H9 (cell line): ENCODE results near the gene CD86. TPM values are rescaled to one million over a fixed set of nuclear protein-coding genes. Genes with fewer than 3 reads are reported as not detected.

Source experiments
- DNase-seq: peaks from one replicate; pipeline ENCODE4 v3.0.0-alpha.2; 2017
- H2AFZ ChIP-seq: one replicate; pipeline ENCODE4 v1.6.1; 2013; ENCODE audit warnings: mild to moderate bottlenecking, low read length, control low read depth, moderate library complexity
- H2AK5ac ChIP-seq: 2 replicates; pipeline ENCODE4 v1.6.1; 2013; ENCODE audit warnings: low read length, control low read depth, mixed read lengths; ENCODE audit not compliant: insufficient read length
- H2BK120ac ChIP-seq: one replicate; pipeline ENCODE4 v1.6.1; 2013; ENCODE audit warnings: low read depth, mild to moderate bottlenecking, low read length, control low read depth, inconsistent platforms; ENCODE audit not compliant: poor library complexity, severe bottlenecking
- H2BK12ac ChIP-seq: 2 replicates; pipeline ENCODE4 v1.6.1; 2013; ENCODE audit warnings: low read length, control low read depth, mixed read lengths, low read depth; ENCODE audit not compliant: insufficient read length
- H2BK15ac ChIP-seq: 2 replicates; pipeline ENCODE4 v1.6.1; 2013; ENCODE audit warnings: low read depth, low read length, control low read depth
- H2BK20ac ChIP-seq: one replicate; pipeline ENCODE4 v1.6.1; 2013; ENCODE audit warnings: low read depth, mild to moderate bottlenecking, low read length, control low read depth, inconsistent platforms; ENCODE audit not compliant: poor library complexity, severe bottlenecking
- H2BK5ac ChIP-seq: 2 replicates; pipeline ENCODE4 v1.6.1; 2013; ENCODE audit warnings: low read length, control low read depth, mixed read lengths; ENCODE audit not compliant: insufficient read length
- H3K14ac ChIP-seq: 2 replicates; pipeline ENCODE4 v1.6.1; 2013; ENCODE audit warnings: low read length, control low read depth; ENCODE audit not compliant: insufficient read depth
- H3K18ac ChIP-seq: 2 replicates; pipeline ENCODE4 v1.6.1; 2013; ENCODE audit warnings: low read depth, mild to moderate bottlenecking, mixed read lengths, low read length, control low read depth; ENCODE audit not compliant: insufficient read length
- H3K23ac ChIP-seq: 2 replicates; pipeline ENCODE4 v1.6.1; 2013; ENCODE audit warnings: low read length, control low read depth, mixed read lengths, low read depth; ENCODE audit not compliant: insufficient read length
- H3K23me2 ChIP-seq: 2 replicates; pipeline ENCODE4 v1.6.1; 2013; ENCODE audit warnings: low read depth, mild to moderate bottlenecking, mixed read lengths, low read length, control low read depth; ENCODE audit not compliant: insufficient read length, poor library complexity, severe bottlenecking
- H3K27ac ChIP-seq: 2 replicates; pipeline ENCODE4 v1.5.1; 2013; ENCODE audit warnings: low read length, control low read depth, mixed read lengths, low read depth; ENCODE audit not compliant: insufficient read length
- H3K27me3 ChIP-seq: 2 replicates; pipeline ENCODE4 v1.6.1; 2013; ENCODE audit warnings: low read length, control low read depth, inconsistent platforms; ENCODE audit not compliant: insufficient read depth
- H3K4ac ChIP-seq: 2 replicates; pipeline ENCODE4 v1.6.1; 2013; ENCODE audit warnings: low read depth, mild to moderate bottlenecking, control low read depth, inconsistent platforms, low read length, moderate library complexity
- H3K4me1 ChIP-seq: 2 replicates; pipeline ENCODE4 v1.6.1; 2013; ENCODE audit warnings: low read length, control low read depth, inconsistent platforms; ENCODE audit not compliant: insufficient read depth
- H3K4me2 ChIP-seq: 2 replicates; pipeline ENCODE4 v1.6.1; 2013; ENCODE audit warnings: low read length, control low read depth, mixed read lengths; ENCODE audit not compliant: insufficient read length, insufficient read depth
- H3K56ac ChIP-seq: 2 replicates; pipeline ENCODE4 v1.6.1; 2013; ENCODE audit warnings: low read depth, mild to moderate bottlenecking, mixed read lengths, low read length, control low read depth; ENCODE audit not compliant: insufficient read length
- H3K79me1 ChIP-seq: 2 replicates; pipeline ENCODE4 v1.6.1; 2013; ENCODE audit warnings: low read depth, mild to moderate bottlenecking, moderate library complexity, low read length, control low read depth, inconsistent platforms; ENCODE audit not compliant: insufficient read depth, poor library complexity, severe bottlenecking
- H3K79me2 ChIP-seq: 2 replicates; pipeline ENCODE4 v1.6.1; 2013; ENCODE audit warnings: low read length, control low read depth, inconsistent platforms; ENCODE audit not compliant: insufficient read depth
- H3K9ac ChIP-seq: 2 replicates; pipeline ENCODE4 v1.6.1; 2013; ENCODE audit warnings: low read length, control low read depth, mixed read lengths; ENCODE audit not compliant: insufficient read length; ENCODE audit errors: extremely low read depth
- H3K9me3 ChIP-seq: one replicate; pipeline ENCODE4 v1.6.1; 2013; ENCODE audit warnings: low read depth, low read length, inconsistent platforms; ENCODE audit not compliant: control insufficient read depth
- H3T11ph ChIP-seq: one replicate; pipeline ENCODE4 v1.6.1; 2013; ENCODE audit warnings: mild to moderate bottlenecking, low read length, control low read depth, inconsistent platforms
- H4K20me1 ChIP-seq: one replicate; pipeline ENCODE4 v1.6.1; 2013; ENCODE audit not compliant: control insufficient read depth, insufficient read length, insufficient read depth
- H4K5ac ChIP-seq: 2 replicates; pipeline ENCODE4 v1.6.1; 2013; ENCODE audit warnings: low read depth, mild to moderate bottlenecking, mixed read lengths, low read length, control low read depth; ENCODE audit not compliant: insufficient read length
- H4K8ac ChIP-seq: replicated peaks from 2 replicates; pipeline ENCODE4 v1.6.1; 2013; ENCODE audit warnings: low read length, control low read depth, mixed read lengths, low read depth; ENCODE audit not compliant: insufficient read length
- H4K91ac ChIP-seq: 2 replicates; pipeline ENCODE4 v1.6.1; 2013; ENCODE audit warnings: low read depth, mild to moderate bottlenecking, moderate library complexity, mixed read lengths, low read length, control low read depth; ENCODE audit not compliant: insufficient read length
- H3K27ac Mint-ChIP-seq, 3 experiments: 2 replicates in 2 of 3; 3 replicates in 1 of 3; pipeline ENCODE4 v1.8.0; 2020 to 2021; ENCODE audit warnings: mixed read lengths in 3 of 3, mild to moderate bottlenecking in 1 of 3, moderate library complexity in 1 of 3
- H3K27me3 Mint-ChIP-seq: 2 replicates; pipeline ENCODE4 v1.8.0; 2021; ENCODE audit warnings: low read depth, mild to moderate bottlenecking, moderate library complexity, mixed read lengths
- H3K36me3 Mint-ChIP-seq, 3 experiments: 2 replicates in 2 of 3; 3 replicates in 1 of 3; pipeline ENCODE4 v1.8.0; 2020 to 2021; ENCODE audit warnings: low read depth in 3 of 3, mixed read lengths in 3 of 3; ENCODE audit not compliant: insufficient read depth in 1 of 3
- H3K4me1 Mint-ChIP-seq, 2 experiments: 2 replicates each; pipeline ENCODE4 v1.8.0; 2020; ENCODE audit warnings: mixed read lengths in 2 of 2
- H3K4me3 Mint-ChIP-seq, 2 experiments: 2 replicates in 1 of 2; 3 replicates in 1 of 2; pipeline ENCODE4 v1.8.0; 2020 to 2021; ENCODE audit warnings: mild to moderate bottlenecking in 2 of 2, mixed read lengths in 2 of 2, moderate library complexity in 1 of 2
- H3K9me3 Mint-ChIP-seq, 2 experiments: 2 replicates in 1 of 2; 3 replicates in 1 of 2; pipeline ENCODE4 v1.8.0; 2020; ENCODE audit warnings: mild to moderate bottlenecking in 2 of 2, mixed read lengths in 2 of 2, moderate library complexity in 1 of 2
- CTCF ChIP-seq: fragments of 200-600 bp; sonication (generic); conservative IDR thresholded peaks from 3 replicates; pipeline ENCODE4 v1.8.0; 2021; ENCODE audit warnings: antibody characterized with exemption, mild to moderate bottlenecking
- WGBS: extraction: QIAGEN DNeasy Blood & Tissue Kit; methylation state at CpG from one replicate; pipeline ENCODE4 v1.1.7; 2013; ENCODE audit warnings: missing lambda C conversion rate, low lambda C conversion rate, mixed read lengths; ENCODE audit not compliant: insufficient read length; ENCODE audit errors: extremely low coverage; 5-methylcytosine and 5-hydroxymethylcytosine counted together
- total RNA-seq: library from RNA; stranded (reverse); gene quantifications from 2 replicates; pipeline ENCODE4 v1.2.1, GENCODE V29; 2021

Gene CD86
- total RNA-seq, 1 experiment from 2014 or later, result not detected

DNA sequence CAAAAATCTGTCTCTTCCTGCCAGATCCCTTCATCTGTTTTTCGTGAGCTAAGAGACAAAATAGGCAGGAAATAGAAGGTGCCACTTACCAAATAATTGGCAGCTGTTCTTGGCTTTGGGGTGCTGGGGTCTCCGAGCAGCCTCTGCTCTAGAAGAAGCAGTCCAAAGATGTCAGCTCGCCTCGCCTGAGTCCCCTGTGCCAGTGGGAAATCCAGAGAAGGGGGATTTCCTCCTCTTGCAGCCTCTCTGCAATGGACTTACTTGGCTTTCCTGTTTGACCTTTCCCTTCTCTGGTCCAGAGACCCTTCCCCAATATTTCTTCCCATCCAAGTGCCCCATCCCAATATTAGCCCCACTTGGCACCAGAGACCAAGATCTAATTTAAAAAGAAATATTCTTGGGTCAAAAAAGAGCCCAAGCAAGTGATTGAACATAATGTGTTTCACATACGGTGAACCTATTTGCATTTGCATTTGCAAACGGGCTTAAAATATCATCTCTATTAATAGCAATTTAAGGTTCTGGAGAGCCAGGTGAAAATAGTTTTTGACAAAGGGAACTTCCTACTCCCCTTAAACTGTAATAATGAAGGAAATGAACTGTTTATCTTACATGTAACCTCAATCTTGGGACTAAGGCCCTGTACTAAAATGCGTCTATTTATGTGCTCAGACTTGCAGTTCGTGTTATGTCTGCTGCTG, 23.2 kb downstream of the CD86 start:
- H4K91ac ChIP-seq, result no peak overlapping the region
- H4K8ac ChIP-seq, result no peak overlapping the region
- no peak overlapping the region for H2AK5ac ChIP-seq
- no peak for DNase-seq
- H3K79me2 ChIP-seq, result no peaks in the 10 kb centered on the region
- H3K9me3 ChIP-seq, result no peaks in the 10 kb centered on the region
- no CpG with 5 or more reads among the region's 8 CpGs for WGBS
- no peaks in the 10 kb centered on the region for H3K79me1 ChIP-seq
- no peak overlapping the region for H3K9ac ChIP-seq
- H3T11ph ChIP-seq, result no peak overlapping the region
- H3K18ac ChIP-seq, result no peak overlapping the region
- peaks cover 0 to under 1% of the 10 kb centered on the region in 2 experiments; a peak in 1 of 5 replicates for H3K9me3 Mint-ChIP-seq
- H2BK120ac ChIP-seq, result no peak overlapping the region
- H3K36me3 Mint-ChIP-seq, result no peaks in the 10 kb centered on the region
- no peak overlapping the region for H3K4me3 Mint-ChIP-seq
- H3K14ac ChIP-seq, result no peak overlapping the region
- H3K4me1 ChIP-seq, result no peaks in the 10 kb centered on the region
- H2BK15ac ChIP-seq, result no peak overlapping the region
- H3K4me2 ChIP-seq, result no peak overlapping the region
- no peak for TF ChIP-seq CTCF
- H3K4me1 Mint-ChIP-seq, result peaks cover 3 to 5% of the 10 kb centered on the region in 2 experiments; a peak in 3 of 4 replicates
- no peak overlapping the region for H2BK20ac ChIP-seq
- H3K56ac ChIP-seq, result no peak overlapping the region
- no peak overlapping the region for H3K27ac ChIP-seq
- H3K23ac ChIP-seq, result no peak overlapping the region
- H3K4ac ChIP-seq, result no peak overlapping the region
- no peak overlapping the region for H2BK5ac ChIP-seq
- H2BK12ac ChIP-seq, result no peak overlapping the region
- no peaks in the 10 kb centered on the region for H3K23me2 ChIP-seq
- H4K20me1 ChIP-seq, result no peaks in the 10 kb centered on the region
- no peak overlapping the region for H2AFZ ChIP-seq
- no peak overlapping the region for H4K5ac ChIP-seq
- no peak overlapping the region; a peak in 1 of 7 replicates for H3K27ac Mint-ChIP-seq
- H3K27me3 ChIP-seq, result no peaks in the 10 kb centered on the region
- peaks cover 5% of the 10 kb centered on the region for H3K27me3 Mint-ChIP-seq
